ENCODE data around the gene SUSD2. TPM values are rescaled to one million over a fixed set of nuclear protein-coding genes. Genes with fewer than 3 reads are reported as not detected.

Gene SUSD2
- polyA plus RNA-seq, 1 donor (not counting 4 experiments of a cell fraction or from before 2014, with no cell fraction given) = 0.01 TPM

- Histone ChIP-seq H2AFZ (ENCODE audit: control insufficient read depth, low read length) (no peak overlapping the region), H3K9ac (ENCODE audit: control insufficient read depth, extremely low read depth, insufficient read depth, low read length) (no peak overlapping the region), H3K4me1 (ENCODE audit: control insufficient read depth, extremely low read depth, insufficient read depth, low read length) (no peaks in the 10 kb centered on the region), H4K20me1 (ENCODE audit: control insufficient read depth, extremely low read depth, insufficient read depth, low read length) (no peaks in the 10 kb centered on the region), H3K4me2 (ENCODE audit: control insufficient read depth, extremely low read depth, insufficient read depth, low read depth, low read length) (no peak overlapping the region), H3K36me3 (ENCODE audit: control insufficient read depth in 2 of 2, extremely low read depth in 1 of 2, insufficient read depth in 2 of 2, low read length in 2 of 2) (peaks cover 9 to 12% of the 10 kb centered on the region in 2 experiments), H3K4me3 (ENCODE audit: control insufficient read depth in 2 of 3, extremely low read depth in 1 of 3, insufficient read depth in 2 of 3, low read depth in 1 of 3, low read length in 3 of 3) (no peak overlapping the region), H3K9me3 (ENCODE audit: control insufficient read depth, low read depth, low read length) (no peaks in the 10 kb centered on the region), H3K79me2 (ENCODE audit: control insufficient read depth, insufficient read depth, low read length) (no peaks in the 10 kb centered on the region), H3K27ac (ENCODE audit: control insufficient read depth, insufficient read depth, low read length) (no peak overlapping the region), H3K9me1 (ENCODE audit: control insufficient read depth, extremely low read depth, insufficient read depth, low read length) (no peaks in the 10 kb centered on the region), H3K27me3 (ENCODE audit: control insufficient read depth, extremely low read depth, insufficient read depth, low read length) (no peaks in the 10 kb centered on the region)
- DNase-seq (ENCODE audit: low read depth, low spot score) (no peak), FAIRE-seq (no peak)
- TF ChIP-seq EZH2 (IDR thresholded peaks at IDR 0.05; ENCODE audit: low read length) (no peak), CTCF (optimal IDR thresholded peaks at IDR 0.05 in 1 of 3, IDR thresholded peaks at IDR 0.05 in 1 of 3, conservative IDR thresholded peaks at IDR 0.05 in 1 of 3; ENCODE audit: extremely low read depth in 1 of 3, insufficient read depth in 2 of 3, low read length in 3 of 3) (no peak)
- dilution Hi-C loops (cut with MboI; ENCODE audit: extremely low pct_ligation_motif_present, low sequenced_read_pairs) = no loop called here
These were observed 11.1 kb upstream of the SUSD2 start for GRCh38 chr22:24170188-24170587.

- Histone ChIP-seq H3K36me3 (ENCODE audit: control insufficient read depth in 2 of 2, extremely low read depth in 1 of 2, insufficient read depth in 2 of 2, low read length in 2 of 2) (peaks cover 5 to 12% of the 10 kb centered on the region in 2 experiments), H3K9ac (ENCODE audit: control insufficient read depth, extremely low read depth, insufficient read depth, low read length) (no peak overlapping the region), H3K27me3 (ENCODE audit: control insufficient read depth, extremely low read depth, insufficient read depth, low read length) (no peaks in the 10 kb centered on the region), H4K20me1 (ENCODE audit: control insufficient read depth, extremely low read depth, insufficient read depth, low read length) (no peaks in the 10 kb centered on the region), H3K4me2 (ENCODE audit: control insufficient read depth, extremely low read depth, insufficient read depth, low read depth, low read length) (no peak overlapping the region), H3K27ac (ENCODE audit: control insufficient read depth, insufficient read depth, low read length) (no peak overlapping the region), H3K9me3 (ENCODE audit: control insufficient read depth, low read depth, low read length) (no peaks in the 10 kb centered on the region), H2AFZ (ENCODE audit: control insufficient read depth, low read length) (no peak overlapping the region), H3K4me3 (ENCODE audit: control insufficient read depth in 2 of 3, extremely low read depth in 1 of 3, insufficient read depth in 2 of 3, low read depth in 1 of 3, low read length in 3 of 3) (no peak overlapping the region), H3K4me1 (ENCODE audit: control insufficient read depth, extremely low read depth, insufficient read depth, low read length) (no peaks in the 10 kb centered on the region), H3K9me1 (ENCODE audit: control insufficient read depth, extremely low read depth, insufficient read depth, low read length) (no peaks in the 10 kb centered on the region), H3K79me2 (ENCODE audit: control insufficient read depth, insufficient read depth, low read length) (no peaks in the 10 kb centered on the region)
- FAIRE-seq = no peak
- dilution Hi-C loops (cut with MboI; ENCODE audit: extremely low pct_ligation_motif_present, low sequenced_read_pairs) = no loop called here
- no peak for DNase-seq (ENCODE audit: low read depth, low spot score)
- TF ChIP-seq CTCF (optimal IDR thresholded peaks at IDR 0.05 in 1 of 3, IDR thresholded peaks at IDR 0.05 in 1 of 3, conservative IDR thresholded peaks at IDR 0.05 in 1 of 3; ENCODE audit: extremely low read depth in 1 of 3, insufficient read depth in 2 of 3, low read length in 3 of 3) = no peak
- TF ChIP-seq EZH2 (IDR thresholded peaks at IDR 0.05; ENCODE audit: low read length) = no peak
These were observed 10.7 kb upstream of the SUSD2 start for GRCh38 chr22:24170632-24171031.

Data from keratinocyte (primary cell).